ENCODE results near the gene TMCC2. TPM values are rescaled to one million over a fixed set of nuclear protein-coding genes. Genes with fewer than 3 reads are reported as not detected.

Gene TMCC2
- total and polyA plus RNA-seq, 11 donors, result 0.97 to 5.1 (median 2.0) TPM

- peaks cover 0 to 37% (median 11%) of the 10 kb centered on the region in 12 donors for H3K4me1 ChIP-seq
- ATAC-seq (peak; percentile 95 to 99 (median 98)), DNase-seq (peak; percentile 94 to 96 (median 95))
- H3K27me3 ChIP-seq, result no peaks in the 10 kb centered on the region
- WGBS, 4 donors, result 0 to 2% (median 1%) methylated on average over 13 to 67 of the region's 67 CpGs
- H3K36me3 ChIP-seq, result no peaks in the 10 kb centered on the region
- TF ChIP-seq CTCF (IDR thresholded peaks at IDR 0.05), result peak in 2 of 12 donors; percentile 12 to 25
- peak; percentile 19 to 70 for TF ChIP-seq POLR2A (IDR thresholded peaks at IDR 0.05)
- no peaks in the 10 kb centered on the region for H3K9me3 ChIP-seq
- peak within 1 kb of the TSS; percentile 60 to 97 (median 90) for H3K27ac ChIP-seq
- H3K4me3 ChIP-seq, result peak within 1 kb of the TSS; percentile 67 to 99 (median 90)
- intact Hi-C loops (cut with DNase I), result loop anchor here in 1 of 10 donors (2.0 kb wide), 1 partner anchor 89 kb away; no protein-coding TSS in a partner anchor
Measured at GRCh38 chr1:205211169-205211838, 16.4 kb upstream of the TMCC2 start, which contains the start of gene DSTYK. Gene DSTYK (minus strand): TSS chr1:205211702. CDS start chr1:205211535, 167 bp downstream.

- H3K27me3 ChIP-seq, result peaks cover 0 to 3% (median 0%) of the 10 kb centered on the region in 9 donors
- H3K36me3 ChIP-seq, result no peaks in the 10 kb centered on the region
Measured at GRCh38 chr1:205211839-205212536, 15.8 kb upstream of the TMCC2 start.

GRCh38 chr1:205214756-205215155 lies 13.0 kb upstream of the TMCC2 start:
- no peaks in the 10 kb centered on the region for H3K36me3 ChIP-seq
- H3K27ac ChIP-seq, result peak overlapping the region in 1 of 12 donors; percentile 34
- WGBS, 4 donors, result 46 to 61% (median 53%) methylated on average over 1 of the region's 1 CpG
- intact Hi-C loops (cut with DNase I), result no loop called here
- TF ChIP-seq CTCF (IDR thresholded peaks at IDR 0.05), result no peak
- TF ChIP-seq POLR2A (IDR thresholded peaks at IDR 0.05), result no peak
- ATAC-seq (no peak), DNase-seq (no peak)
- H3K9me3 ChIP-seq, result no peaks in the 10 kb centered on the region
- peaks cover 0 to 7% (median 0%) of the 10 kb centered on the region in 9 donors for H3K27me3 ChIP-seq
- no peak overlapping the region for H3K4me3 ChIP-seq
- peaks cover 0 to 34% (median 8%) of the 10 kb centered on the region in 12 donors for H3K4me1 ChIP-seq

More at GRCh38 chr1:205211839-205212536, 15.8 kb upstream of the TMCC2 start:
- H3K27ac ChIP-seq, result peak overlapping the region; percentile 60 to 97 (median 90)
- TF ChIP-seq POLR2A (IDR thresholded peaks at IDR 0.05) (no peak), CTCF (IDR thresholded peaks at IDR 0.05) (no peak)
- peaks cover 0 to 37% (median 11%) of the 10 kb centered on the region in 12 donors for H3K4me1 ChIP-seq
- peak in 3 of 4 donors; percentile 1 to 21 (median 12) for ATAC-seq
- H3K9me3 ChIP-seq, result no peaks in the 10 kb centered on the region
- intact Hi-C loops (cut with DNase I), result loop anchor here in 2 of 10 donors (2.0 kb wide), 1 partner anchor 89 kb away; no protein-coding TSS in a partner anchor
- peak overlapping the region; percentile 67 to 99 (median 90) for H3K4me3 ChIP-seq
- WGBS, 4 donors, result 43 to 50% (median 46%) methylated on average over 13 of the region's 13 CpGs
- DNase-seq, result no peak

- DNase-seq (no peak), ATAC-seq (no peak)
- no peak for TF ChIP-seq POLR2A (IDR thresholded peaks at IDR 0.05)
- TF ChIP-seq CTCF (IDR thresholded peaks at IDR 0.05), result no peak
- Histone ChIP-seq H3K36me3 (no peaks in the 10 kb centered on the region), H3K4me3 (no peak overlapping the region), H3K27me3 (peaks cover 0 to 7% (median 0%) of the 10 kb centered on the region in 9 donors), H3K4me1 (peaks cover 0 to 26% (median 0%) of the 10 kb centered on the region in 12 donors), H3K9me3 (no peaks in the 10 kb centered on the region), H3K27ac (no peak overlapping the region)
- intact Hi-C loops (cut with DNase I), result no loop called here
- WGBS, 4 donors, result 85 to 90% (median 88%) methylated on average over 4 of the region's 4 CpGs
Measured at GRCh38 chr1:205216588-205216987, 11.2 kb upstream of the TMCC2 start.

Measured in heart left ventricle (tissue), 16 donors.